ENCODE data around the gene WNK2. TPM values are rescaled to one million over a fixed set of nuclear protein-coding genes. Genes with fewer than 3 reads are reported as not detected.

Gene WNK2
- total RNA-seq, 1 donor from 2014 or later, result 37.2 TPM

DNA sequence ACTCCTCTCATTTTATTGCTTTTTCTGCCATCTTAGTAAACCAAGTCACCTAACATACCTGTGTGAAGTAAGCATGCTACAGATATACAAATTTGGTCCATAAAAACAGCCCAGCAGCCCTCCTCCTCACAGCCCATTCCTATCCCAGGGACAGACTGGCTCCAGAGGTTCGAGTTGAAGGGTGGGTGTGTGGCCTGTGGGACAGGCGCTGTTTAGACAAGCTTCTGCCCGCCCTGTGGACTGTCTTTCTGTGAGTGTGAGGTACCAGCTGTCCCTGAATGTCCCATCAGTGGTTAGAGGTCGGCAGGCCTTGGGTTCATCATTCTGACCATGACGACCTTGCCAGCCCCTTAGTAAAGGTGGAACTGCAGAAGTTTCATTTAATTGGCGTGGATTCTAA lies 82.0 kb downstream of the WNK2 start:
- peak; percentile 5 for DNase-seq (ENCODE audit: low spot score)

GRCh38 chr9:93266521-93267001 lies 82.6 kb downstream of the WNK2 start:
- no peak for DNase-seq (ENCODE audit: low spot score)

DNA sequence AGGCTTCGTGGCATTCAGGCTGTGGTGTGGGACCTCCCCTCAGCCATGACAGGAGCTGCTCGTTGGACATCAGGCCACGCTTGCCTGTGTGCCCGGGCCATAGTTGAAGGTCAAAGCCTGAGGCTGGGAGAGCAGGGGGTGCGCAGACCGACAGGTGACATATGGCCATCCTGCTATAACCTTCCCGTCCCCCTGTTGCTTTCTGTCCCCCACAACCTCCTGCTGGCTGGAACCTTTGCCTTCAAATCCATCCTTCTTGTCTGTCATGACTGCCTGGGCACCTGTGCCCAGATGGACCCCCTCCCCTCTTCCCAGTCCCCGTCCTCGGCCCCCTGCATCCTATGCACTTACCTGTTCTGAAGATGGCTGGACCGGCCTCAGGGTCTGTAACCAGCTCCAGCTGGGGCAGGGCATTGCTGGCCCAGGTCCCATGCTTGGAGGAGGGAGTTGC lies 83.2 kb downstream of the WNK2 start:
- no peak for DNase-seq (ENCODE audit: low spot score)

GRCh38 chr9:93267681-93268505 lies 84.0 kb downstream of the WNK2 start:
- peak; percentile 6 for DNase-seq (ENCODE audit: low spot score)

DNA sequence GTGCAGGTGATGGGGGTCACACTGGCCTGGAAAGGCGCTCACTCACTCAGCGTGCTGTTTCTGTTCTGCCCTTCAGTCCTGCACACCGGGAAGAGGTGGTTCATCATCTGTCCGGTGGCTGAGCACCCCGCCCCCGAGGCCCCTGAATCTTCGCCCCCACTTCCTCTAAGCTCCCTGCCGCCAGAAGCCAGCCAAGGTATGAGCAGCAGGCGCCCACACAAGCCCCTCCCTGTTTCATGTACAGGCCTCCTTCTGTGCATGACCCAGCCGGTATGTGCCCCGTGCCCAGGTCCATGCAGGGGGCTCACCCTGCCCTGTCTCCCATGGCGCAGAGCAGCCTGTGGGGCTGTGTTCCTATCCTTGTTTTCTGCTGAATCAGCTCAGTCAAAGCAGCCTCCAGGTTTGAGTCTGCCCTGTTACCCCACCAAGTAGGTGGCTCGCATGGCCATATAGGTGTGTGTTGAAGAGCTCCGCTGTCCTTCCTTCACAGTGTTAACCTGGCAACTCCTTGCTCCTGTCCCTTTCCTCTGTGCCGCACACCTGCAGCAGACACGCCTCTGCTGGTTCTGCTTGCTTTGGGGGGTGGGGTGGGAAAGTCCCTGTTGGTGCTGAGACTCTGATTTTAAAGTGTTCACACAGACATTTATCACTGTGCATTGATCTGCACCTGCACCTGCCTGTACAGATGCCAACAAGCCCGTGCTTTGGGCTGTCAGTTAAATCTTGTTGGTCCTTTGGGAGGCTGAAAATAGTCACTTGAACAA lies 84.8 kb downstream of the WNK2 start:
- DNase-seq (ENCODE audit: low spot score), result peak; percentile 28

DNA sequence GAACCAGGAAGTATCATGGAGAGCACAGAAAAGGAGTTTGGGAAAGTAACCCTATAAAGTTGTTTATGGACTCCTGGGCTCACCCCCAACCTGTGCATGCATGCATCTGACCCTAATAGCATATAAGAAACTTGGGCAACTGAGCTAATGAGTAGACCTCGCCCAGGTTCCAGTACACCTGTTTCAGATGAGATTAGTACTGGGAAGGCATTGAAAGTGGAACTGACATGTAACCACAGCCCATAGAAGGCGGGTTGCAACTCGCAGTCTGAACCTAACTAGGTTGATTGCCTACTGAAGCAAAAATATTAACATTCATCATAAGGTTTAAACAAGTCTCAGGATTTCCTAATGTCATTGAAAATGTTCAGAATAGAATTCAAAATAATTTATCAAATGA lies 87.0 kb downstream of the WNK2 start:
- DNase-seq (ENCODE audit: low spot score), result peak; percentile 2

DNA sequence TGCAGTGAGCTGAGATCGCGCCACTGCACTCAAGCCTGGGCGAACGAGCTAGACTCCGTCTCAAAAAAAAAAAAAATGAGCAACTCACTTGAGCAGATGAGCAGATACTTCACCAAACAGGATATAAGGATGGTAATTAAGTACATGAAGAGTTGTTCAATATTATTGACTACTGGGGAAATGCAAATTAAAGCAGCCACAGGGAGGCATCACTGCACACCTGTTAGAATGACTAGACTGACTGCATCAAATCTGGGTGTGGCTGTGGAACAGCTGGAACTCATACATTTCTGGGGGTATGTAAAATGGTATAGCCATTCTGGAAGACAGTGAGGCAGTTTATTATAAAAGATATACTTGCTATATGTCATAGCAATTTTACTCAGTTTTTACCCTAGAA lies 93.0 kb downstream of the WNK2 start:
- peak; percentile 9 for DNase-seq (ENCODE audit: low spot score)

GRCh38 chr9:93278144-93278543 lies 94.2 kb downstream of the WNK2 start:
- DNase-seq (ENCODE audit: low spot score), result peak; percentile 8

DNA sequence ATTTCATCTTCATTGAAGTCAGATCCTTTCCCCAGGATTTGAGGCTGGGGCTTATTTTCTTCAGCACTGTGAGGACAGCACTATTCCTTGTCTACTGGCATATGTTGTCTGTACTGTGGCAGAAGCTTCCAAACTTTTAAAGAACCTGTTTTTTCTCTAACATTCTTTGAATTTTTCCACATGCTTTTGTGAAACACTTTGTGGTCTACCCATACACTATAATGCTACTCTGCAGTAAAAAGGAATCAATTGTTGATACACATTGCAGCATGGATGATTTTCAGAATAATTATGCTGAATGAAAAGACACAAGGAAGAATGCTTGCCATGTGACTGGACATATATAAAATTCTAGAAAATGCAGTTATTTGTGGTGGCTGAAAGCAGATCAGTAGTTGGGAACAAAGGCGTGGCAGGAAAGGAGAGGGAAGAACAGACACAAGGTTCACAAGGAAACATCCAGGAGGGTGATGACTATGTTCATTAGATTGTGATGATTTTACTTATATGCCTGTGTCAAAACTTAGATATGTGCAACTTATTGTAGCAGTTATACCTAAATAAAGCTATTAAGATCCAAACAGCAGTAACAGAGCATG lies 96.8 kb downstream of the WNK2 start:
- peak; percentile 3 for DNase-seq (ENCODE audit: low spot score)

GRCh38 chr9:93286252-93287188 lies 102.6 kb downstream of the WNK2 start:
- DNase-seq (ENCODE audit: low spot score), result no peak

DNA sequence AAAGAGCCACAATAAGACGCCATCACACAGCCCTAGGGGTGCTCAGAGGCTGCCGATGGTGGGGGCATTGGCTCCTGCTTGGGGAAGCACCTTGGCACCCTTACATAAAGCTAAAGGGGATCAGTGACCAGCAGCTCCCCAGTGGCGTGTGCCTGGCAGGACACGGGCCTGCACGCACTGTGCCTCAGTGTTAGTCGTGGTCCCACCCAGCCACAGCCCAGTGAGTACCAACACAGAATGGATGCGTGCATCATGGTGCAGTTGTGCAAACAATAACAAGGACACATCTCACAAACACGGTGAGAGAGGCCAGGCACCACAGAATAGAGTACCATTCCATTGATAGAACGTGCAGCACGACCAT lies 103.2 kb downstream of the WNK2 start:
- no peak for DNase-seq (ENCODE audit: low spot score)

GRCh38 chr9:93287593-93287992 lies 103.7 kb downstream of the WNK2 start:
- no peak for DNase-seq (ENCODE audit: low spot score)

DNA sequence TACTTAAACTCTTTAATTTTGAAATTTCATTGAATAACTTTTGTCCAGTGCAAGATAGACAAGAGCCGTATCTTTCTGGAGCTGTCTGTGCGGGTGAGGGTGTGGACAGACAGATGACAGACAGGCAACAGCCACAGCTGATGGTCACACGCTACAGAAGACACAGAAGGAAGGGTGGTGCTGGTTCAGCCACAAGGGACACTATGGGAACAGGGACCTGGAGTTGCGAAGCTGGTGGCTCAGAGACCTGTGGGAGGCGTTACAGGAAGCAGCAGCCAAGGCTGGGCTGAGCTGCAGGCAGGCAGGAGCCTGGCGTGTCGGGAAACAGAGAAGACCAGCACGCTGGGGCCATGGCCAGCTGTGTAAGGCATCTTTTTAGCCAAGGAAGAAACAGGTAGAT lies 104.4 kb downstream of the WNK2 start:
- DNase-seq (ENCODE audit: low spot score), result no peak

DNA sequence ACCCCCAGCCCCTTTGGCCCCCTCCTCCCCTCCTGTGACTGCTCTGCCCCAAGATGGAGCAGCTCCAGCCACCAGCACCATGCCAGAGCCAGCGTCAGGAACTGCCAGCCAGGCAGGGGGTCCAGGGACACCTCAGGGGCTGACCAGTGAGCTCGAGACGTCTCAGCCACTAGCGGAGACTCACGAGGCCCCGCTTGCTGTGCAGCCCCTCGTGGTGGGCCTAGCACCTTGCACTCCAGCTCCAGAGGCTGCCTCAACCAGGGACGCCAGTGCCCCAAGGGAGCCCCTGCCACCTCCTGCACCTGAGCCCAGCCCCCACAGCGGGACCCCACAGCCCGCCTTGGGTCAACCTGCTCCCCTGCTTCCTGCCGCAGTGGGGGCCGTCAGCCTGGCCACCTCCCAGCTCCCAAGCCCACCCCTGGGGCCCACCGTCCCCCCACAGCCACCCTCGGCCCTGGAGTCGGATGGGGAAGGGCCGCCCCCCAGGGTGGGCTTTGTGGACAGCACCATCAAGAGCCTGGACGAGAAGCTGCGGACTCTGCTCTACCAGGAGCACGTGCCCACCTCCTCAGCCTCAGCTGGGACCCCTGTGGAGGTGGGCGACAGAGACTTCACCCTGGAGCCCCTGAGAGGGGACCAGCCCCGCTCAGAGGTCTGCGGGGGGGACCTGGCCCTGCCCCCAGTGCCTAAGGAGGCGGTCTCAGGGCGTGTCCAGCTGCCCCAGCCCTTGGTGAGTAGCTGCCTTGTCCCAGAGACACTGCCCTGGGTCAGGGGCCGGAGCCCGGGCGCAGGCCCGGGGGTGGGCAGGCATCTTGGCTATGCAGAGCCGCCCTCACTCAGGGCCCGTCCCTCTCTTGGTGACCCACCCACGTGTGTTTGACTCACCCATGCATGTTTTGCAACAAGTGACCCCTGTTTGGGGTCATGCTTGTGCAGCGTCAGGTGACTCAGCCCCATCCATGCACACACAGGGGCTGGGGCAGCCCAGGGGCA lies 105.2 kb downstream of the WNK2 start:
- DNase-seq (ENCODE audit: low spot score), result no peak

DNA sequence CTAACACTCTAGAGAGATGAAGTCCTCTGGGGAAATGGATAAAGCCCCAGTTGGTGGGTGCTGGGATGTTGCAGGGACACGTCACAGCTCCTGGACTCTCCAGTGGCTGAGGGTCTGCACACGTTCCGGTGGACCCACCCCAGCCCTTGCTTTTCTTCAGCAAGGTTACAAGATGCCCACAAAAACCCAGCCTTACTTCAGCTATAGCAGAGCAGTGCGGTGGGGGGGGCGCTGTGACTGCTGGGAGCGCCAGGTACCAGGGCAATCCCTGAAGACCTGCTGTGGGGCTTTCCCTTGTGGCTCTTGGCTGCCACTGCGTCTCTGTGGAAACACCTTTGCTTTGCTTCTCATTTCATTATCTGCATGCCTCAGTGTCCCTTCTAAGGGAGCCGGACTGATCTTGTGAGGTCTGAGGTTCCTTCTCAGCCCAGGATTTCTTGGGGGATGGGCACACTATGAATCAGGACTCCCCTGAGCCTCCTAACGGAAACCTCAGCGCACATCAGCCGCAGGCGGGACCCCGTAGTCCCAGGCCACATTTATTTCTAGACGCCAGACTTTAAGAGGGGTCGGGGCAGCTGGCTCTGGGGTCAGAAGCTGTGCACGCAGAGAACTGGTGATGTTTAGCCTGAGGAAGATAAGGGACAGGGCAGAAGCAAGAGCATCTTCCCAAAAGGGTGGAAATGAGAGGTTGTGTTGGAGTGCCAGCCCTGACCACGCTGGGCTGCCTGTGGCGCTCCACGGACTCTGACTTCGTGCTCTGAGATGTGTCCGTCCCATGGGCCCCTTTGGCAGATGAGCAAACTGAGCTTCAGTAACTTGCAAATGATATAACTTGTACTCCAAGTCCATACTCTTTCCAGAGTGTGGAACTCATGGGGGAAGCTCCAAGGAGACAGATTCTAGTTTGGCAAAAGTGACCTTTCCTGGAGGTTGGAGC lies 106.8 kb downstream of the WNK2 start:
- DNase-seq (ENCODE audit: low spot score), result no peak

GRCh38 chr9:93291536-93292287 lies 107.8 kb downstream of the WNK2 start:
- DNase-seq (ENCODE audit: low spot score), result no peak

GRCh38 chr9:93292288-93292615 lies 108.3 kb downstream of the WNK2 start:
- no peak for DNase-seq (ENCODE audit: low spot score)

GRCh38 chr9:93292664-93293328 lies 108.9 kb downstream of the WNK2 start:
- DNase-seq (ENCODE audit: low spot score), result no peak
